Uterus (tissue), 4 donors: ENCODE data around the gene PIP5KL1. TPM values are rescaled to one million over a fixed set of nuclear protein-coding genes. Genes with fewer than 3 reads are reported as not detected.
A peak's percentile ranks its signal among the peaks of the same experiment; 100 is the strongest.

Experiments used
- DNase-seq, 2 donors: peaks; one replicate each; pipeline ENCODE4 v3.0.0-alpha.2; 2019 to 2020
- H3K27ac ChIP-seq, 2 donors: fragments of 200-600 bp; sonication (generic); 1 replicate in 1 of 2; 2 replicates in 1 of 2; pipeline ENCODE4 v1.5.1; 2016 to 2018
- H3K27me3 ChIP-seq, 2 donors: fragments of 200-600 bp; sonication (generic); one replicate each; pipeline ENCODE4 v1.5.1; 2018 to 2019; ENCODE audit warnings: control low read depth in 1 of 2
- H3K36me3 ChIP-seq, 2 donors: fragments of 200-600 bp; sonication (generic); one replicate each; pipeline ENCODE4 v1.5.1; 2019; ENCODE audit warnings: control low read depth in 1 of 2
- H3K4me1 ChIP-seq, 2 donors: fragments of 200-600 bp; sonication (generic); one replicate each; pipeline ENCODE4 v1.5.1; 2018 to 2019; ENCODE audit warnings: control low read depth in 1 of 2
- H3K4me3 ChIP-seq, 2 donors: fragments of 200-600 bp; sonication (generic); 1 replicate in 1 of 2; 2 replicates in 1 of 2; pipeline ENCODE4 v1.5.1; 2018 to 2019; ENCODE audit warnings: mild to moderate bottlenecking in 1 of 2
- H3K9me3 ChIP-seq, 2 donors: fragments of 200-600 bp; sonication (generic); one replicate each; pipeline ENCODE4 v1.5.1; 2019; ENCODE audit warnings: control low read depth in 1 of 2
- POLR2A ChIP-seq, 2 donors: fragments of 450-650 bp; IDR thresholded peaks; one replicate each; pipeline ENCODE4 v1.6.1; 2016; ENCODE audit warnings: antibody characterized with exemption in 2 of 2, mild to moderate bottlenecking in 1 of 2, moderate library complexity in 1 of 2
- intact Hi-C: fragments of 100-400 bp; cut with DNase I; formaldehyde crosslinking; loops from one replicate; pipeline ENCODE4 v1.15.1; 2023; ENCODE audit warnings: low total_unique reads
- total RNA-seq, 4 donors: library from RNA; depleted of rRNA in 3 of 4; stranded (reverse); fragments of >200 nt in 3 of 4; gene quantifications; one replicate each; pipeline versions ENCODE4 v1.1.0 to v1.2.4, GENCODE V29; 2014 to 2023
- TF ChIP-seq, protein P1 (sequence below), 4 experiments: fragments of 200-600 bp in 2 of 4; fragments of 450-650 bp in 2 of 4; sonication (generic) in 2 of 4; IDR thresholded peaks; one replicate each; pipeline ENCODE4 v1.5.1; 2016 to 2019; ENCODE audit warnings: antibody characterized with exemption in 4 of 4, mild to moderate bottlenecking in 2 of 4, moderate library complexity in 1 of 4
- donor health status: DM: yes; HTN: yes; CAD: no.

The PIP5KL1 gene
- total RNA-seq, 4 donors from 2014 or later: 2.9 to 11.3 (median 3.2) TPM; not detected in 1

DNA sequence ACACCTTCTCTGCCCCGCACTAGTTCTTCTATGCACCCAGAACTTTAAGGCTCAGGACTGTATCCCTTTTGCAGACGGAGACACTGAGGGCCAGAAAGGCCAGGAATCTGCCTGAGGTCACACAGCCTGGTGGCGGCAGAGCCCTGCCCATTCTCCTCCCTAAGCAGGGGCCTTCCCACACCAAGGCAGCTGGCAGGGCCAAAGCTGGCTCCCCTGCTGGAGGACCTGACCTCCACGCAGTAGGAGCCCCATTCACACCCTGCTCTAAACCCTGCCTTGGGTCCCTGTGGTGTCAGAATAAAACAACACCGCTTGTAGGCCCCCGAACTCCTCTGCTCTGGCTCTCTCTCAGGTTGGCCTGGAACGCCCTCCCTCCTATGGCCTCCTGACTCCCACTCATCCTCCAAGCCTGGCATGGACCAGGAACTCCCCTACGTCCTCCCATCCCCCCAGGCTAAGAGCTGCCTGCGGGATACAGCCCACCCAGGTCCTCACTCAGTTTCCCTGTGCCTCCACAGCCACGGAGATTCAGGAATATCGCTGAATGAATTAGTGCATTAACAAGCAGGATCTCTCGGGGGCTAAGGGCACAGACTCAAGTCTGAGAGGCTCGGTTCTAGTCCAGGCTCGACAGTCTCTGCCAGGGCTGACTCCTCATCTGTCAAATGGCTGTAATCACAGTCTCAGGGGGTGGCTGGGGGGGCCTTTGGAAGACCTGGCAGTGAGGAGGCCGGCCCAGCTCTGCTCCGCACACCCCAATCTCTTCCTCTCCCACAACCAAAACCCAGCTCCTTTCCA is 34.0 kb downstream of the PIP5KL1 start:
- TF ChIP-seq, protein P1, sequence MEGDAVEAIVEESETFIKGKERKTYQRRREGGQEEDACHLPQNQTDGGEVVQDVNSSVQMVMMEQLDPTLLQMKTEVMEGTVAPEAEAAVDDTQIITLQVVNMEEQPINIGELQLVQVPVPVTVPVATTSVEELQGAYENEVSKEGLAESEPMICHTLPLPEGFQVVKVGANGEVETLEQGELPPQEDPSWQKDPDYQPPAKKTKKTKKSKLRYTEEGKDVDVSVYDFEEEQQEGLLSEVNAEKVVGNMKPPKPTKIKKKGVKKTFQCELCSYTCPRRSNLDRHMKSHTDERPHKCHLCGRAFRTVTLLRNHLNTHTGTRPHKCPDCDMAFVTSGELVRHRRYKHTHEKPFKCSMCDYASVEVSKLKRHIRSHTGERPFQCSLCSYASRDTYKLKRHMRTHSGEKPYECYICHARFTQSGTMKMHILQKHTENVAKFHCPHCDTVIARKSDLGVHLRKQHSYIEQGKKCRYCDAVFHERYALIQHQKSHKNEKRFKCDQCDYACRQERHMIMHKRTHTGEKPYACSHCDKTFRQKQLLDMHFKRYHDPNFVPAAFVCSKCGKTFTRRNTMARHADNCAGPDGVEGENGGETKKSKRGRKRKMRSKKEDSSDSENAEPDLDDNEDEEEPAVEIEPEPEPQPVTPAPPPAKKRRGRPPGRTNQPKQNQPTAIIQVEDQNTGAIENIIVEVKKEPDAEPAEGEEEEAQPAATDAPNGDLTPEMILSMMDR (IDR thresholded peaks at IDR 0.05): no peak
- no peak for TF ChIP-seq POLR2A (IDR thresholded peaks at IDR 0.05)
- Histone ChIP-seq H3K27me3 (no peaks in the 10 kb centered on the region), H3K4me1 (peaks cover 0 to 23% of the 10 kb centered on the region in 2 donors), H3K27ac (peak overlapping the region; percentile 93 to 97), H3K4me3 (peak overlapping the region; percentile 72 to 79), H3K36me3 (no peaks in the 10 kb centered on the region), H3K9me3 (no peaks in the 10 kb centered on the region)
- intact Hi-C loops: no loop called here
- DNase-seq: no peak

DNA sequence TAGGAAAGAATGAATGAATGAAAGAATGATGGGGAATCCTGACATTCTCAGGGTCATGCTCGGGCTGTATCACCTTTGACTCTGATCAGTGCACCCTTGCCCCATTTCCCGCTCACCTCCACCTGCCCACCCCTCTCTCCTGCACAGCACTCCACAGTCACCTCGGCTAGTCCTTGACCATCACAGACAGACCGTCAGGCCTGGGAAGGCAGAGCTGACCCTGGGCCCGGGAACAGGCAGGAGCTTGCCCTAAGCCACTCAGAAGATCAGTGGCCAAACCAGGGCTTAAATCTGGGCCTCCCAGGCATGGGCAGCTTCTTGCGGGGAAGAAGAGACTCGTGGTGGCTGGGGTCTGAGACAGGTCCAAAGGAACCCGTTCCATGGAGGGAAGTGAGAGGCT is 34.8 kb downstream of the PIP5KL1 start:
- H3K36me3 ChIP-seq: no peaks in the 10 kb centered on the region
- H3K27ac ChIP-seq: peak overlapping the region; percentile 93 to 97
- H3K4me3 ChIP-seq: no peak overlapping the region

DNA sequence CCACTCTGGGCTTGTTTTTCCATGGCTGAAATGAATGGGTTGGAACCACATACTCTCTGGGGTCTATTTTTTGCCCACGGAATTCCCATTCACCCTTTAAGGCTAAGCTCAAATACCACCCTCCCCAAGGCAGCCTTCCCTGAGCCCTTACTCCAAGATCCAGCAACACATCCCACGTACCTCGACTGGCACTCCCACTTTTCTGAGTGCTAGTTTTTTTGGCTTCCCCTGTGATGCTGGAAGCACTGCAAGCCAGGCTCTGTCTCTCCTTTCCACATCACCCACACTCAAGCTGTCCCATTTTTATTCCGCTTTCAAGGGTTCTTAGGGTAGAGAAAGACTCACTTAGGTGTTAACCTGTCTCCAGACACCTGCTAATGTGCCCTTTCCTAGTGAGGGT is 37.2 kb downstream of the PIP5KL1 start:
- no peak for DNase-seq
- no peak overlapping the region for H3K4me3 ChIP-seq
- peaks cover 0 to 18% of the 10 kb centered on the region in 2 donors for H3K4me1 ChIP-seq
- H3K27ac ChIP-seq: no peak overlapping the region
- intact Hi-C loops: no loop called here
- TF ChIP-seq, protein P1 (IDR thresholded peaks at IDR 0.05): no peak
- no peak for TF ChIP-seq POLR2A (IDR thresholded peaks at IDR 0.05)
- H3K27me3 ChIP-seq: no peaks in the 10 kb centered on the region
- no peaks in the 10 kb centered on the region for H3K9me3 ChIP-seq
- no peaks in the 10 kb centered on the region for H3K36me3 ChIP-seq

More for the DNA sequence above, 34.8 kb downstream of the PIP5KL1 start:
- Histone ChIP-seq H3K4me1 (peaks cover 0 to 23% of the 10 kb centered on the region in 2 donors), H3K9me3 (no peaks in the 10 kb centered on the region), H3K27me3 (no peaks in the 10 kb centered on the region)
- TF ChIP-seq, protein P1 (IDR thresholded peaks at IDR 0.05): no peak
- TF ChIP-seq POLR2A (IDR thresholded peaks at IDR 0.05): no peak
- intact Hi-C loops: no loop called here
- DNase-seq: no peak

DNA sequence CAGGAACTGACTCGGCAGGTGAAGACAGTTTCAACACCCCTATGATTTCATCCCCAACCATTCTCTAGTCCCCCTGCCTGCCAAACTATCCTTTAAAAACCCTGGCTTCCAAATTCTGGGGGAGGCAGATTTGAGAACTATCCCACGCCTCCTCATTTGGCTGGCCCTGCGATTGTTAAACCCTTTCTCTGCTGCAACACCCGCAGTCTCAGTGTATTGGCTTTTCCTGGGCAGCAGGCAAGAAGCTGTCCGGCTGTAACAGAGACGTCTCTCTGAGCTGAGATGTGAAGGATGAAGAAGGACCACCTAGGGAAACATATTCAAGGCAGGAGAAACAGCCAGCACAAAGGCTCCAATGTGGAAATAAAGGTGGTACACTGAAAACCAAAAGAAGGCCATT is 37.7 kb downstream of the PIP5KL1 start:
- no peak overlapping the region for H3K4me3 ChIP-seq
- H3K27ac ChIP-seq: no peak overlapping the region
- H3K36me3 ChIP-seq: no peaks in the 10 kb centered on the region
- intact Hi-C loops: no loop called here
- peaks cover 0 to 15% of the 10 kb centered on the region in 2 donors for H3K4me1 ChIP-seq
- TF ChIP-seq POLR2A (IDR thresholded peaks at IDR 0.05): no peak
- TF ChIP-seq, protein P1 (IDR thresholded peaks at IDR 0.05): no peak
- no peaks in the 10 kb centered on the region for H3K9me3 ChIP-seq
- no peaks in the 10 kb centered on the region for H3K27me3 ChIP-seq
- DNase-seq: no peak

DNA sequence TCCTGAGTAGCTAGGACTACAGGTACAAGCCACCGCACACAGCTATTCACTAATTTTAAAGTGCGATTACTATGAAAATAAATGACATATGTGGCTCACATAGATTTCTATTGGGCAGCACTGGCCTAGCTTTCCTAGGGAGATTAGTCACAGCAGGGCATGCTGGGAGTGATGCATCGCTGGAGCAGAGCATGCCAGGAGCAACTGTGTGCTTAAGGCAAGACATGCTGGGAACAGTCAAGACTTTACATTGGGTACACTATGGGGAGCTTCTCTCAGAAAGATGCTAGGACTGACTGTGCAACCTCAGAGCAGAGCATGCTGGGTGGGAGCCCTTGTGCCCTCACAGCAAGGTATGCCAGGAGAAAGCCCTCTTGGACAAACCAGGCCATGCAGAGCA is 40.5 kb downstream of the PIP5KL1 start:
- Histone ChIP-seq H3K4me1 (peaks cover 0 to 5% of the 10 kb centered on the region in 2 donors), H3K36me3 (no peaks in the 10 kb centered on the region), H3K27ac (no peak overlapping the region), H3K9me3 (no peaks in the 10 kb centered on the region), H3K27me3 (no peaks in the 10 kb centered on the region), H3K4me3 (no peak overlapping the region)
- TF ChIP-seq, protein P1 (IDR thresholded peaks at IDR 0.05): no peak
- no peak for TF ChIP-seq POLR2A (IDR thresholded peaks at IDR 0.05)
- DNase-seq: no peak
- intact Hi-C loops: no loop called here
